ENCODE data around the gene PVALB.

The PVALB gene

GRCh38 chr22:36846271-36846670, 29.4 kb upstream of the PVALB start:
- DNase-seq (ENCODE audit: low read depth): no peak

- DNase-seq (ENCODE audit: low read depth): no peak
These were observed 23.3 kb upstream of the PVALB start for GRCh38 chr22:36840106-36840505.

DNA sequence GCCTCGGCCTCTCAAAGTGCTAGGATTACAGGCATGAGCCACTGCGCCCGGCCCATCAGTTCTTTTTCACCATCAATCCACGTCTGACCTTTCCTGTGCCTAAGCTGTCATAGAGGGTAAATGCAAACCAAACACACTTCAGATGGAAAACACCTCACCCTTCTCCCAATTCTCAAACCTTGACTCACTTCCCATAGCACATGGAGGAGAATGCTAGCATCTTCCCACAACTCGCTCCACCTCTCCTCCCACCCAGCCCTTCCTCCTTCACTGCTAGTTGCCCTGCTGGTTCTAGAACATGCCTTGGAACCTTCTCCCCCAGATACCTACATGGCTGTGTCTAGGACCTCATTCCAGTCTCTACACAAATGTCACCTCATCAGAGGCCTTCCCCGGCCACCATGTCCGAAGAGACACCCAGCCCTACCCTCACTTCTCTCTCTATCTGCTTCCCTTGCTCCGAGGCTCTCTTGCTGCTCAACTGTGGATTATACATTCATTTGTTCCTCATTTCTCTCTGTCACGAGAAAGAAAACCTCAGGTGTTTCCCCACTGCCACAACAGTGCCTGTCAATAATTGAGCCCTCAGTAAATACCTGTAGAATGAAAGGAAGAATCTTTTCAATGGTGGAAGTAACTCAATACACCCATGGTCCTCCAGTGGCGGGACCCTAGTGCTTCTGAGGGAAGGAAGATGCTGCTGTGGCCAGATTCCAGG, 22.7 kb upstream of the PVALB start:
- no peak for DNase-seq (ENCODE audit: low read depth)

DNA sequence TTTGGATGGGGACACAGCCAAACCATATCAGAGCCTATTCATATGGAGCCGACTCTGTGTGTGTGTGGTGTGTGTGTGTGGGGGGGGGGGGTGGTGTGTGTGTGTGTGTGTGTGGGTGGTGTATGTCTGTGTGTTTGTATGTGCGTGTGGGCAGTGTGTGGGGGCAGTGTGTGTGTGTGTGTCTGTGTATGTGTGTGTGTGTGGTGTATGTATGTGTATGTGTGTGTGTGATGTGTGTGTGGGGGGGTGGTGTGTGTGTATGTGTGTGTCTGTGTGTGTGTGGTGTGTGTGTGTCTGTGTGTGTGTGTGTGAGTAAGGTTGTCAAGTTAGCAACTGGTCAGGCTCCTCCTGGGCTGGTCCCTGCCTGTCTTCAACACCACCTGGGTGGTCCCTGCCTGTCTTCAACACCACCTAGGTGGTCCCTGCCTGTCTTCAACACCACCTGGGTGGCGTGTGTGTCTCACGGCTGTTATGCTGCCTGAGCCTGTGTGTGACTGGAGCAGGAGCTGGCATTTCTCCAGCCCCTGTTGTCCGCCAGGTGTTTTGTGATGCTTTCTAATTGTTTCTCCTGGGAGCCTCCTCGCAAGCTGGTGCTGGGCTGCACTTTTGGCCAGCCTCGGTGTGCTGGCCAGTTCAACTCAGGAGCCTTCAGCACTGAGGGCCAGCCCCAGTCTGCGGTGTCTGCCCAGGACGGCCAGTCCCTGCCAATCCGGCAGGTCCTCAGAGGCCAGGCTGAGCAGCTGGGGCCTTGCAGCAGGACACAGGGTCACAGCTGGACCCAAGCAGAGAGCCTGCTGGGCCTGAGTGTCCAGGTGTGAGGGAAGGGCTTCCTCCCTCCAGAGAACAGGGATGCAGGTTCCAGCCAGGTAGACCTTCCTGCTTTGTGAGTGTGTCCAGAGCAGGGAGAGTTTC, 21.5 kb upstream of the PVALB start:
- no peak for DNase-seq (ENCODE audit: low read depth)

GRCh38 chr22:36835903-36836302, 19.1 kb upstream of the PVALB start:
- no peak for DNase-seq (ENCODE audit: low read depth)

- no peak for DNase-seq (ENCODE audit: low read depth)
These were observed 16.2 kb upstream of the PVALB start for GRCh38 chr22:36833073-36833472.

DNA sequence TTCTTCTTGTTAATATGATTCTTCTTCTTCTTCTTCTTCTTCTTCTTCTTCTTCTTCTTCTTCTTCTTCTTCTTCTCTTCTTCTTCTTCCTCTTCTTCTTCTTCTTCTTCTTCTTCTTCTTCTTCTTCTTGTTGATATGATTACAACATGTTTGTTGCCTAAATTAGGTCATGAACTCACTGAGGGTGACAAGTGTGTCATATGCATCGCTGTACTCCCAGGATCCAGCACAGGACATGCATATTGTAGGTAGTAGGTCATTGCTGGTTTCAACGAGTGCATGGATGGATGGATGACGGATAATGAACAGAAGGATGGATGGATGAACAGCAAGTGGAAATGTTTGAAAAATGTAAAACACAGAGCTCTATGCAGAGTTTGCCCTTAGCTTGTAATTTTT, 14.9 kb upstream of the PVALB start:
- no peak for DNase-seq (ENCODE audit: low read depth)

- no peak for DNase-seq (ENCODE audit: low read depth)
These were observed 14.4 kb upstream of the PVALB start for GRCh38 chr22:36831206-36831605.

DNA sequence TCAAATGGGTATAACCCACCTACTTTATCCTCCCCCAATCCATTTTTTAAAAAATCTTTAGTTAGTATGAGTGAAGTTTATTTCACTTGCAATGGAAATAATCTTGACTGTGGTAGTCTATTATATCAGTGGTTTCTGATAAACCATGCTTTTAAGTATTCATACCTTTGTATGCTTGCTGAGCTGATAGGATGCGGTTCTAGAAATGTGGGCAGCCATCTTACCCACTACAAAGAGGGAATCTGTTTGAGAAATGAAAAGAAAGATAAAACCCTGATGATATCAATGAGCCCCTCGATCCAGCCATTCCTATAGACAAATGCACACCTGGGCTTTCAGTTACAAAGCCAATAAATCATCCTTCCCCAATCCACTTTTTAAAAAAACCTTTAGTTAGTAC, 13.8 kb upstream of the PVALB start:
- no peak for DNase-seq (ENCODE audit: low read depth)

DNA sequence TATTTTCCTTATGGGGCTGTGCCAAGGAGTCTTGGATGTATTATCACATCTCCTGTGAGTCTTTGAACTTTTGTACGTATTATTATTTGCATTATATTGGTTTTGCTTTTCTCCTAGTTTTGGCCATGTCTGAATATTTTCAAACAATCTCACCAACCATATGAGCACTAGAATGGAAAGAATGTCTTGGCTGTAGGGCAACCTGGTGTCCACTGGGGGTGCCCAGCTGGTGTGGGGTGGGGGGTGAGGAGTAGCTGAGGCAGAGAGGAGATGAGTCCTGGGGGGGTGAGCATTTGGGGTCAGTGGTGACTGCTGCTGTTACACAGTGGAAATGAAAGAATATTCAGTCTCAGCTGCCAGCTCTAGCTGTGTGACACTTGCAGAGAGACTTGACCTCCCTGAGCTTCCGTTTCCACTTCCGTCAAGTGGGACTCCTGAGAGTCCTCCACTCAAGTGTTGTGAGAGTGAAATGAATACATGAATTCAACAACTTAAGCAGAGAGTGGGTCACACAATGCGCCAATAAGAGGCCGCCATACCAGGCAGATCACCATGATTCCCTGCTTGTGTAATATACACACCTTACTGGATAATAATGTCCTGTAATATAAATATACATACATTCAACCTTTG, 12.7 kb upstream of the PVALB start:
- DNase-seq (ENCODE audit: low read depth): no peak

- DNase-seq (ENCODE audit: low read depth): no peak
These were observed 12.0 kb upstream of the PVALB start for GRCh38 chr22:36828815-36829214.

DNA sequence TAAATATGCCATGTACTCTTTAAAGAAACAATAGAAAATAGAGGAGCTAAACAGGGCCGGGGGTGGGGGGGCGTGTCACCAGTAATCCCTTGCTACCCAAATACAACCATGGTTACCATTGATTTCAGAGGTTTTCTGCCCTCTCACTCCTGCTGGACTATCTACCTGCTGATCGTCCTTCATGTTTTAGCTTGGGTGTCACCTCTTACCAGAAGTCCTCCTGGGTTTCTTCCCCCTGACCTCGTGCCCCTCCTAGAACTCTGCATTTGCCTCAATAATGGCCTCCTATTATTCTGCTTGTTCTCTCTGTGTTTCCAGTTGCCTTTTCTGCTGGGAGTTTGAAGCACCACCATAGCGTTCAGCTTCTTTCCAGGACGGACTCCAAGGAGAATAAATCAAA, 9.4 kb upstream of the PVALB start:
- DNase-seq (ENCODE audit: low read depth): no peak

- no peak for DNase-seq (ENCODE audit: low read depth)
These were observed 7.8 kb upstream of the PVALB start for GRCh38 chr22:36824655-36825054.

GRCh38 chr22:36823186-36823839, 6.5 kb upstream of the PVALB start:
- DNase-seq (ENCODE audit: low read depth): no peak

- no peak for DNase-seq (ENCODE audit: low read depth)
These were observed 5.7 kb upstream of the PVALB start for GRCh38 chr22:36822581-36822980.

- no peak for DNase-seq (ENCODE audit: low read depth)
These were observed 2.3 kb upstream of the PVALB start for GRCh38 chr22:36819112-36819511.

DNA sequence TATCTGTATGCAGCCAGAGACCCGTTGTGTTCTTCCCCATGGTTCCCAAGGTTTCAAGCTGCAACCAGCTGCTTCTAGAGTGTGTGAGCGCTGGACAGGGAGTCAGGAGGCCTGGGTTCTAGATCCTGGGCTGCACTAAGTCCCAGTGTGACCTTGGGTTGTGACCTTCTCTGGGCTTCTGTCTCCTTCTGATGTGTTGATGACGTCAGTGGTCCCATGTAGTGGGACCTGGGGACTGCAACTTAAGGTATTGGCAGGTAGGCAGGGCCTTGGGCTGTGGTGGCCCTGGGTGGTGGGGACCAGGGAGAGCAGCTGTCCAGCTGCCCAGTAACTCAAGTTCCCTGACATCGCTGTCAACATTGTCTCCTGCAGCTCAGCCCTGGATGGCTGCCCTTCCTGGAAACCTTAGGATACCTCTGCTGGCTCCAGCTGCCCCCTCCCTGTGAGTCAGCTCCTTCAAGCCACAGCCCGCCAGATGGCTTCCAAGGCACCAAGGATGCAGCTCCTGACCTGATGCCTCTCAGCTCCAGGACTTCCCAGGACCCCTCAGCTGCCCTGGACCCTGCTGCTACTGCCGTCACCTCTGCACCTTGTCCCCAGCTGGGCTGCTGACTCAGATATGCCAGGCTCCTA, 1.3 kb upstream of the PVALB start:
- DNase-seq (ENCODE audit: low read depth): no peak

DNA sequence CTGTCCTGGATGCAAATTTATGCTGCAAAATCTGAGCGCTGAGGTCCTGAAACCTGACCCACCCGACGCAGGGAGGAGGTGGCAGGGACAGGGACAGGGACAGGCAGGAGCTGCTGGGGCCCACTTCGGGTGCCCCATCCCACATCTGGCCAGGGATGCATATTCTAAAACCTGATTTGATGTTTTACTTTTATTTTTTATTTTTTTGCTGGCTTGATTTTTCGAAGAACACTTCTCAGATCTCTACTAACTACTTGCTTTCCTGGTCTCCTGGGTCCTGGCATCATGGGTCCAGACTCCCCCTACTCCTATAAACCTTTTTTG, 652 bp upstream of the PVALB start:
- DNase-seq (ENCODE audit: low read depth): no peak

DNA sequence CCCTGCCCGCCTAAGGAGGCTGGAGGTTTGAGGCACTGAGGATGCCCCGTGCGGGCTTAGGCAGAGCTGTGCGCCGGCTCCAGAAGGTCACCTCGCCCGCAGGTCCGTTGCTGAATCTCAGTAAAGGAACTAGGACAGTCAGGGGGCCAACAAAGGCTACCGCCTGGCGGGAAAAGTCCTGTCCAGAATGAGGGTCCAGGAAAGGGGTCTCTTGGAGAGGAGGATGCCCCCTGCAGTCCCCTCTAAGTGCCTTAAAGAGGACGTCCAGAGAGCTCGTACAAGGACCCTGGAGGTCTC, 548 bp downstream of the PVALB start:
- DNase-seq (ENCODE audit: low read depth): no peak

- no peak for DNase-seq (ENCODE audit: low read depth)
These were observed 1.1 kb downstream of the PVALB start for GRCh38 chr22:36815558-36816338.

GRCh38 chr22:36814801-36815200, 2.0 kb downstream of the PVALB start:
- no peak for DNase-seq (ENCODE audit: low read depth)

Data from stimulated activated CD4-positive, alpha-beta T cell treated with anti-CD3 and anti-CD28 coated beads, Interleukin-2, amount 100 ng/mL, for 4 hours (primary cell).